ENCODE results near the gene KRT86.

GRCh38 chr12:52337054-52337453, 62.6 kb downstream of the KRT86 start:
- no peak for TF ChIP-seq CTCF (IDR thresholded peaks at IDR 0.05)
- TF ChIP-seq POLR2A (IDR thresholded peaks at IDR 0.05), result no peak
